Adrenal gland (tissue), 12 donors: ENCODE data around the gene ENO1. TPM values are rescaled to one million over a fixed set of nuclear protein-coding genes. Genes with fewer than 3 reads are reported as not detected.
"Not testable (repeated sequence)": the region's sequence is repeated elsewhere in the genome, so short reads cannot be mapped to it uniquely, and the experiment has no call there.

Source experiments
- DNase-seq, 7 donors: peaks; one replicate each; pipeline ENCODE4 v3.0.0-alpha.2; 2019 to 2020
- H3K27ac ChIP-seq, 5 donors: fragments of 200-600 bp; sonication (generic) in 4 of 5; 1 replicate in 3 of 5; 2 replicates in 2 of 5; pipeline versions ENCODE4 v1.5.1 to v1.8.0; 2016 to 2020; ENCODE audit warnings: mild to moderate bottlenecking in 1 of 5
- H3K27me3 ChIP-seq: fragments of 200-600 bp; 2 replicates; pipeline ENCODE4 v1.8.0; 2021
- H3K36me3 ChIP-seq, 2 donors: fragments of 200-600 bp; replicated peaks in 1 of 2; 1 replicate in 1 of 2; 2 replicates in 1 of 2; pipeline versions ENCODE4 v1.5.1 to v1.8.0; 2018 to 2022
- H3K4me1 ChIP-seq, 2 donors: fragments of 200-600 bp; replicated peaks in 1 of 2; 1 replicate in 1 of 2; 2 replicates in 1 of 2; pipeline versions ENCODE4 v1.5.1 to v1.8.0; 2018 to 2021
- H3K4me3 ChIP-seq, 4 donors: fragments of 200-600 bp; sonication (generic) in 3 of 4; one replicate each; pipeline ENCODE4 v1.5.1; 2016 to 2018
- H3K9me3 ChIP-seq, 3 donors: fragments of 200-600 bp; sonication (generic) in 1 of 3; replicated peaks in 1 of 3; 1 replicate in 2 of 3; 2 replicates in 1 of 3; pipeline versions ENCODE4 v1.5.1 to v1.8.0; 2016 to 2021
- POLR2A ChIP-seq, 2 donors: fragments of 450-650 bp; IDR thresholded peaks; one replicate each; pipeline ENCODE4 v1.6.1; 2017; ENCODE audit warnings: antibody characterized with exemption in 2 of 2, mild to moderate bottlenecking in 2 of 2, moderate library complexity in 1 of 2
- WGBS, 4 donors: extraction: QIAGEN DNeasy Blood & Tissue Kit in 2 of 4; methylation state at CpG; one replicate each; pipeline versions ENCODE4 v1.1.5 to v1.1.7; 2013 to 2017; 5-methylcytosine and 5-hydroxymethylcytosine counted together
- intact Hi-C, 2 donors: fragments of 100-400 bp; cut with DNase I; formaldehyde crosslinking; loops; one replicate each; pipeline versions ENCODE4 v1.14.1 to v1.15.0; 2022 to 2023
- polyA plus RNA-seq, 3 donors: library from polyadenylated mRNA; stranded (reverse); fragments of 200-250 nt in 2 of 3; fragments of 350-450 nt in 1 of 3; fragmentation: Illumina TruSeq in 1 of 3; extraction: RNeasy Lipid Tissue Mini Kit (QIAGEN cat#74804) in 1 of 3; gene quantifications; one replicate each; pipeline ENCODE4 v1.2.3, GENCODE V29; 2013 to 2014
- total RNA-seq, 9 donors: library from RNA; depleted of rRNA in 4 of 9; stranded (reverse); fragments of >200 nt in 4 of 9; fragments of 120-200 nt in 1 of 9; fragmentation: NEBNext Ultra II Directional in 1 of 9; extraction: Animal tissue kit (Norgen Biotek cat#: 25700) in 1 of 9; gene quantifications; one replicate each; pipeline versions ENCODE4 v1.1.0 to v1.2.4, GENCODE V29; 2013 to 2023
- TF ChIP-seq, protein P1 (sequence below), 6 experiments: fragments of 450-650 bp in 4 of 6; fragments of 200-600 bp in 2 of 6; sonication (generic) in 1 of 6; IDR thresholded peaks; 1 replicate in 5 of 6; 2 replicates in 1 of 6; pipeline versions ENCODE4 v1.5.1 to v1.8.0; 2016 to 2021; ENCODE audit warnings: antibody characterized with exemption in 6 of 6, mild to moderate bottlenecking in 2 of 6, moderate library complexity in 1 of 6
- donor health status: healthy with polysubstance abuse.
- donor health status: Bipolar disorder and iron deficiency.
- donor health status: DM: yes; HTN: yes; CAD: no.
- donor health status: DM: no; HTN: no; CAD: no.
- donor health status: DM: no; HTN: no; CAD: no.
- donor health status: DM: yes; HTN: yes; CAD: no.

The ENO1 gene
- total and polyA plus RNA-seq, 12 donors: 142 to 819 (median 581) TPM

GRCh38 chr1:8925406-8925805, 46.9 kb upstream of the ENO1 start:
- no peak overlapping the region for H3K27ac ChIP-seq
- no peak for DNase-seq
- intact Hi-C loops: loop anchor here in 1 of 2 donors (10.0 kb wide), 1 partner anchor 179 kb away; no protein-coding TSS in a partner anchor
- H3K27me3 ChIP-seq: no peaks in the 10 kb centered on the region
- no peaks in the 10 kb centered on the region for H3K9me3 ChIP-seq
- H3K36me3 ChIP-seq: no peaks in the 10 kb centered on the region
- H3K4me1 ChIP-seq: no peaks in the 10 kb centered on the region
- no peak for TF ChIP-seq POLR2A (IDR thresholded peaks at IDR 0.05)
- TF ChIP-seq, protein P1, sequence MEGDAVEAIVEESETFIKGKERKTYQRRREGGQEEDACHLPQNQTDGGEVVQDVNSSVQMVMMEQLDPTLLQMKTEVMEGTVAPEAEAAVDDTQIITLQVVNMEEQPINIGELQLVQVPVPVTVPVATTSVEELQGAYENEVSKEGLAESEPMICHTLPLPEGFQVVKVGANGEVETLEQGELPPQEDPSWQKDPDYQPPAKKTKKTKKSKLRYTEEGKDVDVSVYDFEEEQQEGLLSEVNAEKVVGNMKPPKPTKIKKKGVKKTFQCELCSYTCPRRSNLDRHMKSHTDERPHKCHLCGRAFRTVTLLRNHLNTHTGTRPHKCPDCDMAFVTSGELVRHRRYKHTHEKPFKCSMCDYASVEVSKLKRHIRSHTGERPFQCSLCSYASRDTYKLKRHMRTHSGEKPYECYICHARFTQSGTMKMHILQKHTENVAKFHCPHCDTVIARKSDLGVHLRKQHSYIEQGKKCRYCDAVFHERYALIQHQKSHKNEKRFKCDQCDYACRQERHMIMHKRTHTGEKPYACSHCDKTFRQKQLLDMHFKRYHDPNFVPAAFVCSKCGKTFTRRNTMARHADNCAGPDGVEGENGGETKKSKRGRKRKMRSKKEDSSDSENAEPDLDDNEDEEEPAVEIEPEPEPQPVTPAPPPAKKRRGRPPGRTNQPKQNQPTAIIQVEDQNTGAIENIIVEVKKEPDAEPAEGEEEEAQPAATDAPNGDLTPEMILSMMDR (IDR thresholded peaks at IDR 0.05): no peak
- no peak overlapping the region for H3K4me3 ChIP-seq
- WGBS, 4 donors: 35 to 56% (median 42%) methylated on average over 2 of the region's 2 CpGs

DNA sequence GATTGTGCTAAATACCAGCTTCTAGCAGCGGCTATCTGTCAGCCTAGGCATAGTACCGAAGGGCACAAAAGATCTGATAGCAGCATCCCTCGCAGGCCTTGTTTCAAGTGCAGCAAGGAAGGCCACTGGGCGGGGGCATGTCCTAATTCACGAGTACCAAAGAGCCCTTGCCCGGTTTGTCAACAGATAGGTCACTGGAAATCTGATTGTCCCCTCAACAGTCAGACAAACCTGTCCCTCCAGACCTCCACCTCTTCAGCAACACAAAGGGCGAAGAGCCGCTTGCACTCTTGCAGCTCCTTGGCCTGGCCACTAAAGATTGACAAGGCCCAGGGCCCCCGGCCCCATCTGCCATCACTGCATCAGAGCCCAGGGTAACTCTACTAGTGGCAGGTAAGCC, 44.5 kb upstream of the ENO1 start:
- Histone ChIP-seq H3K4me1 (no peaks in the 10 kb centered on the region), H3K27ac (no peak overlapping the region), H3K36me3 (no peaks in the 10 kb centered on the region), H3K27me3 (no peaks in the 10 kb centered on the region), H3K4me3 (no peak overlapping the region), H3K9me3 (no peaks in the 10 kb centered on the region)
- TF ChIP-seq POLR2A (IDR thresholded peaks at IDR 0.05): no peak
- TF ChIP-seq, protein P1 (IDR thresholded peaks at IDR 0.05): no peak
- 86 to 97% (median 91%) methylated on average over 8 to 9 of the region's 9 CpGs for WGBS, 4 donors
- intact Hi-C loops: loop anchor here (5.0 to 10.0 kb wide), 4 partner anchors 59 to 182 kb away; no protein-coding TSS in a partner anchor
- DNase-seq: no peak

- H3K36me3 ChIP-seq, H3K27me3 ChIP-seq, H3K4me3 ChIP-seq, H3K9me3 ChIP-seq, DNase-seq, H3K27ac ChIP-seq, H3K4me1 ChIP-seq: not testable (repeated sequence)
- intact Hi-C loops: loop anchor here in 1 of 2 donors (5.0 kb wide), 1 partner anchor 185 kb away; no protein-coding TSS in a partner anchor
- 66 to 74% (median 69%) methylated on average over 10 of the region's 10 CpGs for WGBS, 4 donors
Measured at GRCh38 chr1:8917536-8917935, 39.0 kb upstream of the ENO1 start.

DNA sequence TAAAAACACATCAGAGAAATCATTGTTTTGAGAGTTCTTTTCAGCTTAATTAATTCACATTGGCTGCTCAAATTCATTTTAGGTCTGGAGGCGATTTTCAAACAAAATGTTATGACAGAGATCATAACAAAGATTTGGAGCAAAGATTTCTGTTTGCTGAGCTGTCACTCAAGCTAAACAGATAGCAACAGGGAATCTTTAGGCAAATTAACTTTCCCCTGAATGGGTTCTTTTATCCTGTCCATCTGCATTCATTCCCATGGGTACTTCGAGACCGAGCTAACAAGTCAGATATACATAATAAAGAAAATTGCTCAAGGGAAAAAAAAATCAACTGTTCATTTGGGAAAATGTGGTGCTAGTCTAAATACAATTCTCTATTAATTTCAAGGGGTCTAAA, 37.0 kb upstream of the ENO1 start:
- Histone ChIP-seq H3K36me3 (no peaks in the 10 kb centered on the region), H3K27ac (no peak overlapping the region), H3K4me3 (no peak overlapping the region), H3K27me3 (no peaks in the 10 kb centered on the region), H3K4me1 (no peaks in the 10 kb centered on the region), H3K9me3 (no peaks in the 10 kb centered on the region)
- 54 to 68% (median 56%) methylated on average over 3 of the region's 3 CpGs for WGBS, 4 donors
- intact Hi-C loops: loop anchor here in 1 of 2 donors (5.0 kb wide), 1 partner anchor 187 kb away; no protein-coding TSS in a partner anchor
- DNase-seq: no peak
- no peak for TF ChIP-seq POLR2A (IDR thresholded peaks at IDR 0.05)
- TF ChIP-seq, protein P1 (IDR thresholded peaks at IDR 0.05): no peak

DNA sequence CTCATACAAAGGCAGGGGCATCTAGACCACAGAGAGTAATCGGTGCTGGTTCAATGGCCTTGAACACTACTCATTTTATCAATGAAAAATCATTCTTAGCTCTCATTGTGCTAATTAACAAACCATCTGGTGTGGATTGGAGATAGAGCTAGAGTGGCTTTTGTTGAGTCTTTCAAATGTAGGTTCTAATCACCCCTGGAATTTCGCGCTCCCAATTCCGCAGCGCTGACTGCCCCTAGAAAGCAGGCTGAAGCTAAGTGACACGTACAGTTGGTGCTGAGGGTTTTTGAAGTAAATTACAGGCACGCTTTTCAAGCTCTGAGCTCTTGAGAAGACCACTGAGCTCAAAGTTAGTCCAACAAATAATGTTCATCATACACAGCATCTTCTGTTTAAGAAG, 36.0 kb upstream of the ENO1 start:
- no peaks in the 10 kb centered on the region for H3K4me1 ChIP-seq
- H3K27me3 ChIP-seq: no peaks in the 10 kb centered on the region
- intact Hi-C loops: no loop called here
- 76 to 85% (median 79%) methylated on average over 7 of the region's 7 CpGs for WGBS, 4 donors
- no peaks in the 10 kb centered on the region for H3K36me3 ChIP-seq
- H3K9me3 ChIP-seq: no peaks in the 10 kb centered on the region
- H3K27ac ChIP-seq: no peak overlapping the region
- H3K4me3 ChIP-seq: no peak overlapping the region
- TF ChIP-seq, protein P1 (IDR thresholded peaks at IDR 0.05): no peak
- no peak for TF ChIP-seq POLR2A (IDR thresholded peaks at IDR 0.05)
- no peak for DNase-seq
